ENCODE results near the gene GUCA2A. TPM values are rescaled to one million over a fixed set of nuclear protein-coding genes. Genes with fewer than 3 reads are reported as not detected.

GUCA2A gene
- total RNA-seq, 1 donor from 2014 or later: not detected

- Mint-ChIP-seq H3K9me3 (ENCODE audit: low read depth) (no peaks in the 10 kb centered on the region), H3K4me3 (ENCODE audit: low read depth) (no peak overlapping the region), H3K4me1 (ENCODE audit: low read depth) (peaks cover 9% of the 10 kb centered on the region), H3K36me3 (ENCODE audit: insufficient read depth) (peaks cover 20% of the 10 kb centered on the region), H3K27ac (no peak overlapping the region), H3K27me3 (no peaks in the 10 kb centered on the region)
- no peak for DNase-seq (ENCODE audit: low spot score, unreplicated experiment)
- TF ChIP-seq CTCF (IDR thresholded peaks at IDR 0.05; ENCODE audit: unreplicated experiment): no peak
These were observed 18.8 kb upstream of the GUCA2A start for GRCh38 chr1:42183210-42183956.

GRCh38 chr1:42181687-42182086 is 17.1 kb upstream of the GUCA2A start:
- no peak overlapping the region for H3K4me3 Mint-ChIP-seq (ENCODE audit: low read depth)
- peak overlapping the region; percentile 5 for H3K27ac Mint-ChIP-seq
- H3K36me3 Mint-ChIP-seq (ENCODE audit: insufficient read depth): peaks cover 13% of the 10 kb centered on the region

GRCh38 chr1:42179900-42180329 is 15.4 kb upstream of the GUCA2A start:
- no peak for TF ChIP-seq CTCF (IDR thresholded peaks at IDR 0.05; ENCODE audit: unreplicated experiment)
- no peak overlapping the region for H3K27ac Mint-ChIP-seq
- no peak overlapping the region for H3K4me3 Mint-ChIP-seq (ENCODE audit: low read depth)
- no peaks in the 10 kb centered on the region for H3K27me3 Mint-ChIP-seq
- H3K4me1 Mint-ChIP-seq (ENCODE audit: low read depth): peaks cover 11% of the 10 kb centered on the region
- H3K9me3 Mint-ChIP-seq (ENCODE audit: low read depth): no peaks in the 10 kb centered on the region
- peaks cover 6% of the 10 kb centered on the region for H3K36me3 Mint-ChIP-seq (ENCODE audit: insufficient read depth)
- DNase-seq (ENCODE audit: low spot score, unreplicated experiment): no peak

More at GRCh38 chr1:42181687-42182086, 17.1 kb upstream of the GUCA2A start:
- no peak for TF ChIP-seq CTCF (IDR thresholded peaks at IDR 0.05; ENCODE audit: unreplicated experiment)
- no peak for DNase-seq (ENCODE audit: low spot score, unreplicated experiment)
- no peaks in the 10 kb centered on the region for H3K9me3 Mint-ChIP-seq (ENCODE audit: low read depth)
- peaks cover 11% of the 10 kb centered on the region for H3K4me1 Mint-ChIP-seq (ENCODE audit: low read depth)
- H3K27me3 Mint-ChIP-seq: no peaks in the 10 kb centered on the region

GRCh38 chr1:42179275-42179674 is 14.7 kb upstream of the GUCA2A start:
- TF ChIP-seq CTCF (IDR thresholded peaks at IDR 0.05; ENCODE audit: unreplicated experiment): no peak
- H3K27me3 Mint-ChIP-seq: no peaks in the 10 kb centered on the region
- H3K27ac Mint-ChIP-seq: no peak overlapping the region

GRCh38 chr1:42178249-42178648 is 13.7 kb upstream of the GUCA2A start:
- TF ChIP-seq CTCF (IDR thresholded peaks at IDR 0.05; ENCODE audit: unreplicated experiment): no peak
- Mint-ChIP-seq H3K4me1 (ENCODE audit: low read depth) (peaks cover 13% of the 10 kb centered on the region), H3K4me3 (ENCODE audit: low read depth) (no peak overlapping the region), H3K9me3 (ENCODE audit: low read depth) (no peaks in the 10 kb centered on the region), H3K27me3 (no peaks in the 10 kb centered on the region), H3K36me3 (ENCODE audit: insufficient read depth) (peaks cover 2% of the 10 kb centered on the region), H3K27ac (no peak overlapping the region)
- no peak for DNase-seq (ENCODE audit: low spot score, unreplicated experiment)

More at GRCh38 chr1:42179275-42179674, 14.7 kb upstream of the GUCA2A start:
- Mint-ChIP-seq H3K4me1 (ENCODE audit: low read depth) (peaks cover 11% of the 10 kb centered on the region), H3K9me3 (ENCODE audit: low read depth) (no peaks in the 10 kb centered on the region), H3K4me3 (ENCODE audit: low read depth) (no peak overlapping the region), H3K36me3 (ENCODE audit: insufficient read depth) (peaks cover 2% of the 10 kb centered on the region)
- DNase-seq (ENCODE audit: low spot score, unreplicated experiment): no peak
